Body of pancreas (tissue), 4 donors: Measurements from ENCODE around the gene CLEC16A. TPM values are rescaled to one million over a fixed set of nuclear protein-coding genes. Genes with fewer than 3 reads are reported as not detected.
"Not testable (repeated sequence)": the region's sequence is repeated elsewhere in the genome, so short reads cannot be mapped to it uniquely, and the experiment has no call there.

Source experiments
- ATAC-seq: fragments of 150-250 bp; one replicate; pipeline ENCODE4 v1.9.1; 2016
- DNase-seq, 4 donors: peaks; one replicate each; pipeline ENCODE4 v3.0.0-alpha.2; 2019
- H3K27ac ChIP-seq, 4 donors: fragments of 200-600 bp; sonication (generic); 1 replicate in 3 of 4; 2 replicates in 1 of 4; pipeline versions ENCODE4 v1.5.1 to v1.6.1; 2016 to 2019; ENCODE audit warnings: mild to moderate bottlenecking in 1 of 4, mixed read lengths in 1 of 4, moderate library complexity in 1 of 4
- H3K27me3 ChIP-seq, 2 donors: fragments of 200-600 bp; sonication (generic); one replicate each; pipeline ENCODE4 v1.6.0; 2016; ENCODE audit warnings: mild to moderate bottlenecking in 1 of 2
- H3K36me3 ChIP-seq, 2 donors: fragments of 200-600 bp; sonication (generic); replicated peaks in 1 of 2; 2 replicates each; pipeline ENCODE4 v1.5.1; 2016; ENCODE audit warnings: low read depth in 2 of 2; ENCODE audit not compliant: insufficient read depth in 1 of 2
- H3K4me1 ChIP-seq: fragments of 200-600 bp; sonication (generic); one replicate; pipeline ENCODE4 v1.6.0; 2016
- H3K4me3 ChIP-seq, 2 donors: fragments of 200-600 bp; sonication (generic); 1 replicate in 1 of 2; 2 replicates in 1 of 2; pipeline ENCODE4 v1.5.1; 2016 to 2019
- H3K9me3 ChIP-seq, 3 donors: fragments of 200-600 bp; sonication (generic); 1 replicate in 2 of 3; 2 replicates in 1 of 3; pipeline ENCODE4 v1.5.1; 2016
- CTCF ChIP-seq, 7 experiments: fragments of 450-650 bp in 4 of 7; fragments of 200-600 bp in 3 of 7; sonication (generic) in 3 of 7; IDR thresholded peaks; one replicate each; pipeline ENCODE4 v1.5.1; 2016 to 2019; ENCODE audit warnings: antibody characterized with exemption in 7 of 7
- POLR2A ChIP-seq, 3 donors: fragments of 450-650 bp; IDR thresholded peaks; one replicate each; pipeline ENCODE4 v1.6.1; 2016; ENCODE audit warnings: antibody characterized with exemption in 3 of 3, mild to moderate bottlenecking in 2 of 3
- WGBS, 2 donors: methylation state at CpG; one replicate each; pipeline ENCODE4 v1.1.5; 2017; 5-methylcytosine and 5-hydroxymethylcytosine counted together
- intact Hi-C: fragments of 100-400 bp; cut with DNase I; formaldehyde crosslinking; loops from one replicate; pipeline ENCODE4 v1.15.1; 2023
- total RNA-seq, 2 donors: library from RNA; depleted of rRNA; stranded (reverse); fragments of >200 nt; gene quantifications; one replicate each; pipeline ENCODE4 v1.1.0, GENCODE V29; 2016

Gene CLEC16A
- total RNA-seq, 2 donors from 2014 or later = 15.0 to 21.4 TPM

DNA sequence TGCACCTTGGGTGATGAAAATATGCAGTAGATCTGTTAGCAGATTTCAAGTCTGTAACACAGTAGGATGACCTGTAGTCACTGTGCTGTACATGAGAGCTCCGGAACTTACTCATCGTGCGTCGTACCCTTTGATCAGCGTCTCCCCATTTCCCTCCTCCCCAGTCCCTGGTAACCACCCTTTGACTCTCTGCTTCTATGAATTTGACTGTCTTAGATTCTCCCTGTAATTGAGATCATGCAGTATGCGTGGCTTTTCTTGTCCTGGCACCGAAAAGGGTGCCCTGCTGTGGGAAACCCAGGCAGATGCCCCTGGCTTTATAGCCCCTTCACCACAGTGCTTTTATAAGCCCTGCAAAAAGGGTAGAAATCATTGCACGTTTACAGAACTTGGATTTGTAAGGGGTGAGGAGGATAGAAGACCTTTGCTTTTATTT, 20.5 kb downstream of the CLEC16A start:
- DNase-seq (no peak), ATAC-seq (no peak)
- intact Hi-C loops = loop anchor here (5.0 to 10.0 kb wide), 2 partner anchors 300 to 392 kb away; partner anchors contain the start of gene TNP2
- Histone ChIP-seq H3K9me3 (no peaks in the 10 kb centered on the region), H3K4me1 (peaks cover 16% of the 10 kb centered on the region), H3K4me3 (no peak overlapping the region), H3K36me3 (peaks cover 0 to 4% of the 10 kb centered on the region in 2 donors), H3K27me3 (no peaks in the 10 kb centered on the region), H3K27ac (no peak overlapping the region)
- WGBS, 2 donors = 92 to 93% methylated on average over 8 of the region's 8 CpGs
- no peak for TF ChIP-seq POLR2A (IDR thresholded peaks at IDR 0.05)
- no peak for TF ChIP-seq CTCF (IDR thresholded peaks at IDR 0.05)

DNA sequence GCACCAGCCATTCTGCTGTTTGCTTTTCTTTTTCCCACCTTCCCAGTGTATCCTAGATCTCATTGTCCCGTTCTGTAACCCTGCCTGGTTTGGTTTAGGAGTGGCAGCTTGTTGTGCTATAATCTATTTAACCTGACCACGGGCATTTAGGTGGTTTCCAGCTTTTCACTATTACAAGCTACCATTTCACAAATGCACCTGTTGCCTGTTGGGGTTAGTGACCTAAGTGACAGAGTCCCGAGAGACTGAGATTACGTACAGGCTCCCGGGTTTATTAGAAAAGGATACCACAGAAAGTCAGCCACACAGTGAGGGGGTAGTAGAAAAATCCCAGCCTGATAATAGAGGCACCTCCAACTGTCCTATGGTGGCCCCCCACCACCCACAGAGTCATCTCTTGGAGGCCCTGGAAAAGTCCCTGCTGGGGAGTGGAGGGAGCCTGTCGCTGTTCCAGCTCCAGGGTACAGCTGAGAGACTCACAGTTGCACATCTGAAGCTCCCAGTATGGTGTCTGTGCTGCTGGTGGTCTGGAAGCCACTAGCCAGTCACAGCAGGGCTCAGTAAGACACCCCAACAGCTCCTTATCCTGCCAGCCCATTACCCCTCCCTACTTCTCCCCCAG, 21.2 kb downstream of the CLEC16A start:
- no peaks in the 10 kb centered on the region for H3K27me3 ChIP-seq
- no peak for TF ChIP-seq POLR2A (IDR thresholded peaks at IDR 0.05)
- no peak for TF ChIP-seq CTCF (IDR thresholded peaks at IDR 0.05)
- H3K4me3 ChIP-seq = no peak overlapping the region
- no peak overlapping the region for H3K27ac ChIP-seq
- DNase-seq (no peak), ATAC-seq (no peak)
- intact Hi-C loops = loop anchor here (5.0 to 10.0 kb wide), 2 partner anchors 299 to 392 kb away; partner anchors contain the start of gene TNP2
- peaks cover 0 to 7% of the 10 kb centered on the region in 2 donors for H3K36me3 ChIP-seq
- 75 to 76% methylated on average over 6 of the region's 6 CpGs for WGBS, 2 donors
- H3K9me3 ChIP-seq = no peaks in the 10 kb centered on the region
- H3K4me1 ChIP-seq = peaks cover 16% of the 10 kb centered on the region

DNA sequence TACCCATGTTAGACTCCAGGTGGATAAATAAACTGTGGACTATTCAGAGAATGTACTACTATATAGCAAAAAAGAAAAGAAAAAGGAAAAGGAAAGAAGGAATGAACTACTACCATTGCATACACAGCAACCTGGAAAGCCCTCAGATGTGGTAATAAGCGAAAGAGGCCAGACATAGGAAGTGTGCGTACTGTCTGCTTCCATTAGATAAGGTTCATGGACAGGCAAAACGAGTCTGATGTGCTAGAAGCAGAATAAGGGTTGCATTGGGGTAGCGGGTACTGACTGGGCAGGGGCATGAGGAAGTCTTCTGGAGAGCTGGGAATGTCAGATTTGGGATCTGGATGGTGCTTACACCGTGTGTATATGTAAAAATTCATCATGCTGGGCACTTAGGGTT, 21.8 kb downstream of the CLEC16A start:
- Histone ChIP-seq H3K9me3 (no peaks in the 10 kb centered on the region), H3K4me1 (peaks cover 16% of the 10 kb centered on the region), H3K27ac (no peak overlapping the region), H3K27me3 (no peaks in the 10 kb centered on the region), H3K36me3 (peaks cover 0 to 7% of the 10 kb centered on the region in 2 donors), H3K4me3 (no peak overlapping the region)
- no peak for DNase-seq
- ATAC-seq = no peak
- intact Hi-C loops = loop anchor here (5.0 to 10.0 kb wide), 2 partner anchors 299 to 391 kb away; partner anchors contain the start of gene TNP2
- TF ChIP-seq POLR2A (IDR thresholded peaks at IDR 0.05) = no peak
- TF ChIP-seq CTCF (IDR thresholded peaks at IDR 0.05) = no peak
- 70 to 82% methylated on average over 5 of the region's 5 CpGs for WGBS, 2 donors

DNA sequence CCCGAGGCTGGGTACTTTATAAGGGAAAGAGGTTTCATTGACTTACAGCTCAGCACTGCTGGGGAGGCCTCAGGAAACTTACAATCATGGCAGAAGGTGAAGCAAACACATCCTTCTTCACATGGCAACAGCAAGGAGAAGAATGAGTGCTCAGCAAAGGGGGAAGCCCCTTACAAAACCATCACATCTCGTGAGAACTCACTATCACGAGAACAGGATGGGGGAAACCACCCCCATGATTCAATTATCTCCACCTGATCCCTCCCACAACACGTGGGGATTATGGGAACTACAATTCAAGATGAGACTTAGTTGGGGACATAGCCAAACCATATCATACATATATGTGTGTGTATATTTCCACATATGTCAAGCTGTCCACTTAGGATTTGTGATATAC, 22.2 kb downstream of the CLEC16A start:
- peaks cover 16% of the 10 kb centered on the region for H3K4me1 ChIP-seq
- not testable (repeated sequence) for H3K27me3 ChIP-seq, H3K9me3 ChIP-seq, ATAC-seq, DNase-seq, H3K36me3 ChIP-seq, H3K27ac ChIP-seq, H3K4me3 ChIP-seq
- intact Hi-C loops = loop anchor here (5.0 to 10.0 kb wide), 2 partner anchors 298 to 391 kb away; partner anchors contain the start of gene TNP2
- 53 to 67% methylated on average over 4 of the region's 4 CpGs for WGBS, 2 donors

GRCh38 chr16:10967986-10968385, 23.6 kb downstream of the CLEC16A start:
- DNase-seq = peak; percentile 49 to 79 (median 70)
- peaks cover 16% of the 10 kb centered on the region for H3K4me1 ChIP-seq
- intact Hi-C loops = loop anchor here (5.0 to 10.0 kb wide), 2 partner anchors 297 to 389 kb away; partner anchors contain the start of gene TNP2
- 36 to 50% methylated on average over 4 to 5 of the region's 5 CpGs for WGBS, 2 donors
- H3K4me3 ChIP-seq = no peak overlapping the region
- TF ChIP-seq CTCF (IDR thresholded peaks at IDR 0.05) (no peak), POLR2A (IDR thresholded peaks at IDR 0.05) (no peak)
- H3K9me3 ChIP-seq = no peaks in the 10 kb centered on the region
- no peaks in the 10 kb centered on the region for H3K27me3 ChIP-seq
- ATAC-seq = peak; percentile 46
- H3K27ac ChIP-seq = peak overlapping the region in 3 of 4 donors; percentile 24 to 44 (median 34)
- H3K36me3 ChIP-seq = peaks cover 0 to 6% of the 10 kb centered on the region in 2 donors
